HepG2 (cell line): ENCODE measurements around the gene BIRC6. TPM values are rescaled to one million over a fixed set of nuclear protein-coding genes. Genes with fewer than 3 reads are reported as not detected.

Experiments
- BCL6 ChIP-seq: IDR thresholded peaks from 2 replicates; pipeline ENCODE4 v1.6.1; 2016; ENCODE audit warnings: missing genetic modification reagents, missing compliant biosample characterization
- FOXA3 ChIP-seq: IDR thresholded peaks from 2 replicates; pipeline ENCODE4 v1.6.1; 2016; ENCODE audit warnings: missing genetic modification reagents, missing compliant biosample characterization
- GABPA ChIP-seq, 2 experiments: IDR thresholded peaks; 2 replicates each; pipeline ENCODE4 v1.6.1; 2011 to 2016; ENCODE audit warnings: low read depth in 2 of 2, low read length in 1 of 2, missing biosample characterization in 1 of 2, missing genetic modification characterization in 1 of 2
- HNF4G ChIP-seq, 2 experiments: sonication (generic) in 1 of 2; formaldehyde crosslinking in 1 of 2; IDR thresholded peaks; 2 replicates each; pipeline versions ENCODE4 v1.4.0 to v1.6.1; 2011 to 2020; ENCODE audit warnings: borderline replicate concordance in 2 of 2, low read depth in 2 of 2, mild to moderate bottlenecking in 2 of 2, low read length in 1 of 2, missing genetic modification reagents in 1 of 2, moderate library complexity in 1 of 2
- POLR2AphosphoS2 ChIP-seq: IDR thresholded peaks from 2 replicates; pipeline ENCODE4 v1.6.1; 2011; ENCODE audit warnings: low read depth, low read length, improper control_type of control experiment
- SMARCE1 ChIP-seq: fragments of 450-650 bp; IDR thresholded peaks from 2 replicates; pipeline ENCODE4 v1.6.1; 2017; ENCODE audit warnings: borderline replicate concordance
- XBP1 ChIP-seq: sonication (generic); formaldehyde crosslinking; IDR thresholded peaks from 2 replicates; pipeline ENCODE4 v1.5.0; 2020; ENCODE audit warnings: missing genetic modification reagents
- ZNF343 ChIP-seq: sonication (generic); formaldehyde crosslinking; IDR thresholded peaks from 2 replicates; pipeline ENCODE4 v1.4.0; 2020; ENCODE audit warnings: mild to moderate bottlenecking, missing genetic modification reagents
- ZNF672 ChIP-seq: sonication (generic); formaldehyde crosslinking; IDR thresholded peaks from 2 replicates; pipeline ENCODE4 v1.8.1; 2022; ENCODE audit warnings: missing genetic modification reagents
- polyA plus RNA-seq, 8 experiments: library from polyadenylated mRNA; depleted of rRNA in 3 of 8; stranded (reverse) in 7 of 8; unstranded in 1 of 8; fragments of >200 nt; fragmentation: Illumina TruSeq in 4 of 8; extraction: Trizol in 4 of 8; gene quantifications; 2 replicates each; pipeline versions ENCODE4 v1.2.1 to v1.2.3, GENCODE V29; 2011 to 2016; ENCODE audit warnings: low read depth in 4 of 8, missing spikeins in 1 of 8, mixed read lengths in 1 of 8; ENCODE audit not compliant: insufficient read depth in 1 of 8
- total RNA-seq, 5 experiments: library from RNA; depleted of rRNA; stranded (reverse); fragments of >200 nt; fragmentation: Illumina TruSeq; extraction: Trizol; gene quantifications; 2 replicates each; pipeline ENCODE4 v1.2.3, GENCODE V29; 2016; ENCODE audit warnings: low read depth in 1 of 5
- TF ChIP-seq, protein P1 (sequence below): sonication (generic); formaldehyde crosslinking; IDR thresholded peaks from 2 replicates; pipeline ENCODE4 v1.4.0; 2020; ENCODE audit warnings: mild to moderate bottlenecking, missing genetic modification reagents
- TF ChIP-seq, protein P2 (sequence below): sonication (generic); formaldehyde crosslinking; IDR thresholded peaks from 2 replicates; pipeline ENCODE4 v1.4.0; 2020; ENCODE audit warnings: missing genetic modification reagents, borderline replicate concordance
- TF ChIP-seq, protein P3 (sequence below): sonication (generic); formaldehyde crosslinking; IDR thresholded peaks from one replicate; pipeline ENCODE4 v1.5.1; 2020; ENCODE audit warnings: mild to moderate bottlenecking, missing genetic modification reagents; ENCODE audit errors: not compliant biosample characterization
- TF ChIP-seq, protein P4 (sequence below): sonication (generic); formaldehyde crosslinking; IDR thresholded peaks from 2 replicates; pipeline ENCODE4 v1.8.0; 2022; ENCODE audit warnings: missing genetic modification reagents, low read depth, mild to moderate bottlenecking, borderline replicate concordance

Gene BIRC6
- total and polyA plus RNA-seq, 2 of the 13 experiments (the other 11 are each of a cell fraction or from before 2014, with no cell fraction given) = 65.6 to 120 TPM

DNA sequence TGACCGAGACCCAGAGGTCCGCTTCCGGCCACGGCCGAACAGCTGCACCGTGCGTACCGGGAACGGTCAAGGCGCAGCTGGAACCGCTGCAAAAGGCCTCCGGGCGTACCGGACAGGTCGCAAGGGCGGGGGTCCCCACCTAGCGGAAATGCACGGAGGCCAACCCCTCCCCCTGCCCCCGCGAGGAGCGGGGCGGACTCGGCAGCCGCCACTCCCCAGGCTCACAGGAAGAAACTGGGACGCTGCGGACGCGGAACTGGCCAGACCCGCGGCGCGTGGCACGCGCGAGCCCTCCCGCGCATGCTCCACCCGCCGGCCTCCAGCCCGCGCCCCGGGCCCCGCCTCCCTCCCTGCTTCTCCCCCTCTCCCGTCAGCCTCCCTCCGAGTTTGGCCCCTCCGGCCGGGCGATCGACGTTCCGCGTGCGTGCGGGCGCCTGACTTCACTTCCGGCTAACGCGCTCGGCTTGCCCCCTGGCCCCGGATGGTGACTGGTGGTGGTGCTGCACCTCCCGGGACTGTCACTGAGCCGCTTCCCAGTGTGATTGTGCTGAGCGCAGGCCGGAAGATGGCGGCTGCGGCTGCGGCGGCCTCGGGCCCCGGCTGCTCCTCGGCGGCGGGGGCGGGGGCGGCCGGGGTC is at the start of gene BIRC6 (continued):
- TF ChIP-seq, protein P1, sequence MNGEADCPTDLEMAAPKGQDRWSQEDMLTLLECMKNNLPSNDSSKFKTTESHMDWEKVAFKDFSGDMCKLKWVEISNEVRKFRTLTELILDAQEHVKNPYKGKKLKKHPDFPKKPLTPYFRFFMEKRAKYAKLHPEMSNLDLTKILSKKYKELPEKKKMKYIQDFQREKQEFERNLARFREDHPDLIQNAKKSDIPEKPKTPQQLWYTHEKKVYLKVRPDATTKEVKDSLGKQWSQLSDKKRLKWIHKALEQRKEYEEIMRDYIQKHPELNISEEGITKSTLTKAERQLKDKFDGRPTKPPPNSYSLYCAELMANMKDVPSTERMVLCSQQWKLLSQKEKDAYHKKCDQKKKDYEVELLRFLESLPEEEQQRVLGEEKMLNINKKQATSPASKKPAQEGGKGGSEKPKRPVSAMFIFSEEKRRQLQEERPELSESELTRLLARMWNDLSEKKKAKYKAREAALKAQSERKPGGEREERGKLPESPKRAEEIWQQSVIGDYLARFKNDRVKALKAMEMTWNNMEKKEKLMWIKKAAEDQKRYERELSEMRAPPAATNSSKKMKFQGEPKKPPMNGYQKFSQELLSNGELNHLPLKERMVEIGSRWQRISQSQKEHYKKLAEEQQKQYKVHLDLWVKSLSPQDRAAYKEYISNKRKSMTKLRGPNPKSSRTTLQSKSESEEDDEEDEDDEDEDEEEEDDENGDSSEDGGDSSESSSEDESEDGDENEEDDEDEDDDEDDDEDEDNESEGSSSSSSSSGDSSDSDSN = peak; percentile 96
- peak; percentile 81 for TF ChIP-seq GABPA (IDR thresholded peaks at IDR 0.05; ENCODE audit: low read depth, low read length)
- peak; percentile 91 for TF ChIP-seq GABPA (CRISPR knock-in tag; IDR thresholded peaks at IDR 0.05; ENCODE audit: low read depth)
- peak; percentile 71; the same call in 1 of the 2 replicates for TF ChIP-seq BCL6 (CRISPR knock-in tag)
- TF ChIP-seq HNF4G (IDR thresholded peaks at IDR 0.05; ENCODE audit: borderline replicate concordance, low read depth, low read length) = no peak; the same call in 1 of the 2 replicates
- TF ChIP-seq HNF4G (CRISPR knock-in tag; IDR thresholded peaks at IDR 0.05; ENCODE audit: borderline replicate concordance, low read depth) = peak; percentile 81
- peak; percentile 97 for TF ChIP-seq ZNF343 (CRISPR knock-in tag)
- TF ChIP-seq, protein P2, sequence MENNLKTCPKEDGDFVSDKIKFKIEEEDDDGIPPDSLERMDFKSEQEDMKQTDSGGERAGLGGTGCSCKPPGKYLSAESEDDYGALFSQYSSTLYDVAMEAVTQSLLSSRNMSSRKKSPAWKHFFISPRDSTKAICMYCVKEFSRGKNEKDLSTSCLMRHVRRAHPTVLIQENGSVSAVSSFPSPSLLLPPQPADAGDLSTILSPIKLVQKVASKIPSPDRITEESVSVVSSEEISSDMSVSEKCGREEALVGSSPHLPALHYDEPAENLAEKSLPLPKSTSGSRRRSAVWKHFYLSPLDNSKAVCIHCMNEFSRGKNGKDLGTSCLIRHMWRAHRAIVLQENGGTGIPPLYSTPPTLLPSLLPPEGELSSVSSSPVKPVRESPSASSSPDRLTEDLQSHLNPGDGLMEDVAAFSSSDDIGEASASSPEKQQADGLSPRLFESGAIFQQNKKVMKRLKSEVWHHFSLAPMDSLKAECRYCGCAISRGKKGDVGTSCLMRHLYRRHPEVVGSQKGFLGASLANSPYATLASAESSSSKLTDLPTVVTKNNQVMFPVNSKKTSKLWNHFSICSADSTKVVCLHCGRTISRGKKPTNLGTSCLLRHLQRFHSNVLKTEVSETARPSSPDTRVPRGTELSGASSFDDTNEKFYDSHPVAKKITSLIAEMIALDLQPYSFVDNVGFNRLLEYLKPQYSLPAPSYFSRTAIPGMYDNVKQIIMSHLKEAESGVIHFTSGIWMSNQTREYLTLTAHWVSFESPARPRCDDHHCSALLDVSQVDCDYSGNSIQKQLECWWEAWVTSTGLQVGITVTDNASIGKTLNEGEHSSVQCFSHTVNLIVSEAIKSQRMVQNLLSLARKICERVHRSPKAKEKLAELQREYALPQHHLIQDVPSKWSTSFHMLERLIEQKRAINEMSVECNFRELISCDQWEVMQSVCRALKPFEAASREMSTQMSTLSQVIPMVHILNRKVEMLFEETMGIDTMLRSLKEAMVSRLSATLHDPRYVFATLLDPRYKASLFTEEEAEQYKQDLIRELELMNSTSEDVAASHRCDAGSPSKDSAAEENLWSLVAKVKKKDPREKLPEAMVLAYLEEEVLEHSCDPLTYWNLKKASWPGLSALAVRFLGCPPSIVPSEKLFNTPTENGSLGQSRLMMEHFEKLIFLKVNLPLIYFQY (CRISPR knock-in tag) = peak; percentile 89
- no peak for TF ChIP-seq SMARCE1
- TF ChIP-seq FOXA3 = peak; percentile 72
- TF ChIP-seq, protein P3, sequence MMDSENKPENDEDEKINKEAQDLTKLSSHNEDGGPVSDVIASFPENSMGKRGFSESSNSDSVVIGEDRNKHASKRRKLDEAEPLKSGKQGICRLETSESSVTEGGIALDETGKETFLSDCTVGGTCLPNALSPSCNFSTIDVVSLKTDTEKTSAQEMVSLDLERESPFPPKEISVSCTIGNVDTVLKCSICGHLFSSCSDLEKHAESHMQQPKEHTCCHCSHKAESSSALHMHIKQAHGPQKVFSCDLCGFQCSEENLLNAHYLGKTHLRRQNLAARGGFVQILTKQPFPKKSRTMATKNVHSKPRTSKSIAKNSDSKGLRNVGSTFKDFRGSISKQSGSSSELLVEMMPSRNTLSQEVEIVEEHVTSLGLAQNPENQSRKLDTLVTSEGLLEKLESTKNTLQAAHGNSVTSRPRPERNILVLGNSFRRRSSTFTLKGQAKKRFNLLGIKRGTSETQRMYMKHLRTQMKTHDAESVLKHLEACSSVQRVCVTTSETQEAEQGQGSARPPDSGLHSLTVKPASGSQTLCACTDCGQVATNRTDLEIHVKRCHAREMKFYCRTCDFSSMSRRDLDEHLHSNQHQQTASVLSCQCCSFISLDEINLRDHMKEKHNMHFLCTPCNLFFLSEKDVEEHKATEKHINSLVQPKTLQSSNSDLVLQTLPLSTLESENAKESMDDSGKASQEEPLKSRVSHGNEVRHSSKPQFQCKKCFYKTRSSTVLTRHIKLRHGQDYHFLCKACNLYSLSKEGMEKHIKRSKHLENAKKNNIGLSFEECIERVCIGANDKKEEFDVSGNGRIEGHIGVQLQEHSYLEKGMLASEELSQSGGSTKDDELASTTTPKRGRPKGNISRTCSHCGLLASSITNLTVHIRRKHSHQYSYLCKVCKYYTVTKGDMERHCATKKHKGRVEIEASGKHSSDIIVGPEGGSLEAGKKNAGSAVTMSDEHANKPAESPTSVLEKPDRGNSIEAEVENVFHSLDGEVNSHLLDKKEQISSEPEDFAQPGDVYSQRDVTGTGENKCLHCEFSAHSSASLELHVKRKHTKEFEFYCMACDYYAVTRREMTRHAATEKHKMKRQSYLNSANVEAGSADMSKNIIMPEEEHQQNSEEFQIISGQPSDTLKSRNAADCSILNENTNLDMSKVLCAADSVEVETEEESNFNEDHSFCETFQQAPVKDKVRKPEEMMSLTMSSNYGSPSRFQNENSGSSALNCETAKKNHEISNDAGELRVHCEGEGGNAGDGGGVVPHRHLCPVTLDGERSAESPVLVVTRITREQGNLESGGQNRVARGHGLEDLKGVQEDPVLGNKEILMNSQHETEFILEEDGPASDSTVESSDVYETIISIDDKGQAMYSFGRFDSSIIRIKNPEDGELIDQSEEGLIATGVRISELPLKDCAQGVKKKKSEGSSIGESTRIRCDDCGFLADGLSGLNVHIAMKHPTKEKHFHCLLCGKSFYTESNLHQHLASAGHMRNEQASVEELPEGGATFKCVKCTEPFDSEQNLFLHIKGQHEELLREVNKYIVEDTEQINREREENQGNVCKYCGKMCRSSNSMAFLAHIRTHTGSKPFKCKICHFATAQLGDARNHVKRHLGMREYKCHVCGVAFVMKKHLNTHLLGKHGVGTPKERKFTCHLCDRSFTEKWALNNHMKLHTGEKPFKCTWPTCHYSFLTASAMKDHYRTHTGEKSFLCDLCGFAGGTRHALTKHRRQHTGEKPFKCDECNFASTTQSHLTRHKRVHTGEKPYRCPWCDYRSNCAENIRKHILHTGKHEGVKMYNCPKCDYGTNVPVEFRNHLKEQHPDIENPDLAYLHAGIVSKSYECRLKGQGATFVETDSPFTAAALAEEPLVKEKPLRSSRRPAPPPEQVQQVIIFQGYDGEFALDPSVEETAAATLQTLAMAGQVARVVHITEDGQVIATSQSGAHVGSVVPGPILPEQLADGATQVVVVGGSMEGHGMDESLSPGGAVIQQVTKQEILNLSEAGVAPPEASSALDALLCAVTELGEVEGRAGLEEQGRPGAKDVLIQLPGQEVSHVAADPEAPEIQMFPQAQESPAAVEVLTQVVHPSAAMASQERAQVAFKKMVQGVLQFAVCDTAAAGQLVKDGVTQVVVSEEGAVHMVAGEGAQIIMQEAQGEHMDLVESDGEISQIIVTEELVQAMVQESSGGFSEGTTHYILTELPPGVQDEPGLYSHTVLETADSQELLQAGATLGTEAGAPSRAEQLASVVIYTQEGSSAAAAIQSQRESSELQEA (CRISPR knock-in tag) = peak; percentile 85
- TF ChIP-seq, protein P4, sequence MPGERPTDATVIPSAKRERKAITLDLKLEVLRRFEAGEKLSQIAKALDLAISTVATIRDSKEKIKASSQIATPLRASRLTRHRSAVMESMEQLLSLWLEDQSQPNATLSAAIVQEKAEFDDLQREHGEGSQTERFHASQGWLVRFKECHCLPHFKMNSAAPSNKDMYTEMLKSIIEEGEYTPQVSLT (CRISPR knock-in tag) = no peak
- TF ChIP-seq POLR2AphosphoS2 = peak; percentile 85; the same call in 1 of the 2 replicates
- peak; percentile 90; the same call in 1 of the 2 replicates for TF ChIP-seq ZNF672
- TF ChIP-seq XBP1 (CRISPR knock-in tag) = no peak
